GM12873 (cell line): ENCODE measurements around the gene ZNF429.

ENCODE experiments used
- CTCF ChIP-seq: IDR thresholded peaks from 2 replicates; pipeline ENCODE4 v1.5.1; 2012; ENCODE audit warnings: low read depth, mild to moderate bottlenecking, moderate library complexity, low read length, control low read depth; ENCODE audit not compliant: insufficient read depth; ENCODE audit errors: missing control alignments

Gene ZNF429

GRCh38 chr19:21587117-21587461 lies 81.7 kb downstream of the ZNF429 start:
- TF ChIP-seq CTCF: no peak

GRCh38 chr19:21587549-21587948 lies 82.1 kb downstream of the ZNF429 start:
- no peak for TF ChIP-seq CTCF

GRCh38 chr19:21588065-21588601 lies 82.7 kb downstream of the ZNF429 start:
- TF ChIP-seq CTCF: no peak

- no peak for TF ChIP-seq CTCF
Measured at GRCh38 chr19:21590867-21591266, 85.5 kb downstream of the ZNF429 start.

- TF ChIP-seq CTCF: no peak
Measured at GRCh38 chr19:21593008-21593481, 87.6 kb downstream of the ZNF429 start.

GRCh38 chr19:21593502-21593901 lies 88.1 kb downstream of the ZNF429 start:
- TF ChIP-seq CTCF: no peak

GRCh38 chr19:21593934-21594820 lies 88.8 kb downstream of the ZNF429 start:
- no peak for TF ChIP-seq CTCF
